HL-60/S4 (cell line): Measurements from ENCODE around the gene ZDHHC15.
"Not testable (repeated sequence)": the region's sequence is repeated elsewhere in the genome, so short reads cannot be mapped to it uniquely, and the experiment has no call there.

Experiments used
- in situ Hi-C: fragments of 300-500 bp; cut with MboI; formaldehyde crosslinking; loops from 2 replicates; pipeline ENCODE4 v1.14.3; 2022; ENCODE audit warnings: low sequenced_read_pairs

ZDHHC15 gene, protein sequence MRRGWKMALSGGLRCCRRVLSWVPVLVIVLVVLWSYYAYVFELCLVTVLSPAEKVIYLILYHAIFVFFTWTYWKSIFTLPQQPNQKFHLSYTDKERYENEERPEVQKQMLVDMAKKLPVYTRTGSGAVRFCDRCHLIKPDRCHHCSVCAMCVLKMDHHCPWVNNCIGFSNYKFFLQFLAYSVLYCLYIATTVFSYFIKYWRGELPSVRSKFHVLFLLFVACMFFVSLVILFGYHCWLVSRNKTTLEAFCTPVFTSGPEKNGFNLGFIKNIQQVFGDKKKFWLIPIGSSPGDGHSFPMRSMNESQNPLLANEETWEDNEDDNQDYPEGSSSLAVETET

DNA sequence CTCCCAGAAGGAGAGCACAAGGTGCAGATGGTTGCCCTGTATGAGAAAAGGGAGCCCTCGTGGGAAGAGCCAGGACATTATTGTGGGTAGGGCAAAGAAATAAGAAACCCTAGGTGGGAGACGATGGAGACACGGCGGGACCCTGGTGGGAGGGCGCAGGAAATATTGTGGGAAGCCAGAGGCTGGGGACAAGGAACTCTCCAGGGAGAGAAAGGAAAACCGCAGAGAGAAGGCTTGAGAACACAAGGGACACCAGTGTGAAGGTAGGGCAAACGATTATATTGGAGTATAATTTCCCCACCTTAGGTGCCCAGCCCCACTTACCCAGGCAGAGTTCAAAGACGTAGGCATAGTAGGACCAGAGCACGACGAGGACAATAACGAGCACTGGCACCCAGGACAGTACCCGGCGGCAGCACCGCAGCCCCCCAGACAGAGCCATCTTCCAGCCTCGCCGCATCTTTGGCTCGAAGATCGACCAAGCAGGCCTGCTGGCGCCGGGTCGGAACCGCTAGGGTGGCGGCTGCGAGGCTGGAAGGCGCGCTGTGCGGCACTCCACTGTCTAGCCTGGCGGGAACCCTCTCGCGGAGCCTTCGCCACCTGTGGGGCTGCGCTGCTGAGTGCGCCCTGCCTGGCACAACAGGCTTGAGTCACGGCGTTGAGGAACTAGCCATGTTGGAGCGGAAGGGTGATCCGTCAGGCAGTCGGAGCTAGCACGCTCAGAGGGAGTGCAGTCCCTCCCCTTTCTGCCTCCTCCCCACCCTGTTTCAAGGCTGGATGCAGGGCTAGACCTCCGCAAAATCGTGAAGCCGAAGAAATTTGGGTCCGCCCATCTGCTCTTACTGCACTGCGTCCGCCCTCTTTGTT lies at the start of gene ZDHHC15:
TSS of gene ZDHHC15 (minus strand) at position 473 of the 867 bp plus-strand sequence. CDS start at position 460, 13 bp downstream.
- in situ Hi-C loops = no loop called here

DNA sequence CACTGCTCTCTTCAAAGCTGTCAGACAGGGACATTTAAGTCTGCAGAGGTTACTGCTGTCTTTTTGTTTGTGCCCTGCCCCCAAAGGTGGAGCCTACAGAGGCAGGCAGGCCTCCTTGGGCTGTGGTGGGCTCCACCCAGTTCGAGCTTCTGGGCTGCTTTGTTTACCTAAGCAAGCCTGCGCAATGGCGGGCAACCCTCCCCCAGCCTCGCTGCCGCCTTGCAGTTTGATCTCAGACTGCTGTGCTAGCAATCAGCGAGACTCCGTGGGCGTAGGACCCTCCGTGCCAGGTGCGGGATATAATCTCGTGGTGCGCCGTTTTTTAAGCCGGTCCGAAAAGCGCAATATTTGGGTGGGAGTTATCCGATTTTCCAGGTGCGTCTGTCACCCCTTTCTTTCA lies 37.7 kb upstream of the ZDHHC15 start:
- in situ Hi-C loops = not testable (repeated sequence)

DNA sequence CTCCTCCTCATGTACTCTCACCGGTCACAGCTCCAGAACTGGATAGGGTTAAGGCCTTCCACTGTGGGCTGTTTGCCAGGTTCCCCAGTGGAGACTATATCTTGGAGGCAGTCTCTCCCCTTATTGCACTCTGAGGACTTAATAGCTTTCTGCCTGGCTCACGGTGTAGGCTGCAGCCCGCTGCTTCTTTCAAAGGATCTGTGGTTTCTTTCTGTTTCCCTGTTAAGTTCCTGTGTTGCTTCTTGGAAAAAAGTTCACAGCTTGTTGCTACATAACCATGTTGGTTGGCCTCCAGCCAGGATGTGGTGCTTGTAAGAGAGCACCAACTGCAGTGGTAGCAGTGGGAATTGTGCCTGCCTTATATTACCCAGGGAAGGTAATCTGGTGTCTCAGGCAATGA lies 24.9 kb upstream of the ZDHHC15 start:
- in situ Hi-C loops = no loop called here

DNA sequence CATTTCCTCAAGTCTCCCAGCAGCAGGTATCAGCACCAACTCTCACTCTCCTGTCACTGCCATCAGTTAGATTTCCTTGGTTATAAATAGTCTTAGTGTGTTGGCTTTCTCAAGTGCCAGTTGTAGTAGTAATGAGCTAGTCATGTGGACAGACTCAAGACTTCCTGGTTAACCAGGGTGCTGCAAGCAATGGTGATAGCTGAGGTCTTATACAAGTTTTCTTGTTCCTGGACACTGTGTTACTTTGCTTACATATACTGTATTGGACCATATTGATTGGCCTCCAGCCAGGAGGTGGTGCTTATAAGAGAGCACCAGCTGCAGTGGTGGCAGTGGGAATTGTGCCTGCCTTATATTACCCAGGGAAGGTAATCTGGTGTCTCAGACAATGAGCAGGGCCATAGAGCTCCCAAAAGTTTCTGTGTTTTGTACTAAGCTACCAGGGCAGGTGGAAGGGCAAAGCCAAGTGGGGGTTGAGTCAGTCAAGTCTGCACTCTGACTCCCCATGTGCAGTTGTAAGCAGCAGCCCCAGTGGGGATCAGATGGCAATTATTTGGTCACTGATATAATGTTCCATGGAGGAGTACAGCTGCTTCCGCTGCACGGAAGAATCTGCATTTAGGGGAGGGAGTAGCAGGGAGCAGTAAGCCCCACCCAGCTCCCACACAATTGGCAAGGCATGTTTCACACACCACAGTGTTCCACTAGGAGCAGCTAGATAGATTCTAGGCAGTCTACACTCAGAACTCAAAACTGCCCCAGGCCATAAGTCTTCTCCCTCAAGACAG lies 24.1 kb upstream of the ZDHHC15 start:
- in situ Hi-C loops = no loop called here

DNA sequence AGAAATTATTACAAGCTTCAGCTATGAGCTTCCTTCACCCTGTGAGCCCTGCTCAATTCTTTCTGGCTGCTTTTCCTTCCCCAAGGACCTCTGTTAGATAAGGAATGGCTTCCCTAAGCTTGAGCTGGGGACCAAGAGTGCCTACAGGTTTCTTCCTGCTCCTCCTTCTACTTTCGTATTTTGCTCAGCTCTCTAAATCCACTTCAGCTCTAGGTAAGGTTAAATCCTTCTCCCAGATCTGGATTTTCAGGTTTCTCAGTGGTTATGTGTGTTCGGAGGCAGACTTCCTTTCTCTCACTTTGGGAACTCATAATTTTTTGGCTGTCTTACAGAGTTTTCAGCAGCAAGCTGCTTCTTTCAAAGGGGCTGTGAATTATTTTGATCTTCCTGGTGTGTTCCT lies 21.9 kb upstream of the ZDHHC15 start:
- in situ Hi-C loops = no loop called here

DNA sequence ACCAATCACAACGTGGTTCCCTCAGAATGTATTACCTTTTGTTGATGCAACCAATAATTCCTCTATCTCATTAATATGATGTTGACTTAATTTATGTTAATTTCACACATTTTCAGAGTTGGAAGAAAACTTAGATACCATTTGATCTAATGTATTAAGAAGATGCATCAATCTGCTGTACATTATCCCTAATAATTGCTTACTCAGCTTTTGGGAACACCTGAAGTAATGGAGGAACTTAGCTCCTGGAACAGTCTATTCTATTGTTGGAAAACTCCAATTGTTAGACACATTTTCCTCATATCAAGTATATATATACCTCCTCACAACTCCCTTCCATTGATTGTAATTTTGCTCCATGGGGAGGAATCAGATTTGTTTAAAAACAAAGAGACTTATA lies 38.9 kb downstream of the ZDHHC15 start:
- in situ Hi-C loops = no loop called here

DNA sequence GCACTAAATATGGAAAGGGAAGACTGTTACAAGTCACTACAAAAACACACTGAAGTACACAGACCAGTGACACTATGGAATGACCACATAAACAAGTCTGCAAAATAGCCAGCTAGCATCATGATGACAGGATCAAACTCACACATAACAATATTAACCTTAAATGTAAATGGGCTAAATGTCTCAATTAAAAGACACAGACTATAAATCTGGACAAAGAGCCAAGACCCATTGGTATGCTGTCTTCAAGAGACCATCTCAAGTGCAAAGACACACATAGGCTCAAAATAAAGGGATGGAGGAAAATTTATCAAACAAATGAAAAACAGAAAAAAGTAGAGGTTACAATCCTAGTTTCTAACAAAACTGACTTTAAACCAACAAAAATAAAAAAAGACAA lies 61.1 kb downstream of the ZDHHC15 start:
- in situ Hi-C loops = not testable (repeated sequence)

DNA sequence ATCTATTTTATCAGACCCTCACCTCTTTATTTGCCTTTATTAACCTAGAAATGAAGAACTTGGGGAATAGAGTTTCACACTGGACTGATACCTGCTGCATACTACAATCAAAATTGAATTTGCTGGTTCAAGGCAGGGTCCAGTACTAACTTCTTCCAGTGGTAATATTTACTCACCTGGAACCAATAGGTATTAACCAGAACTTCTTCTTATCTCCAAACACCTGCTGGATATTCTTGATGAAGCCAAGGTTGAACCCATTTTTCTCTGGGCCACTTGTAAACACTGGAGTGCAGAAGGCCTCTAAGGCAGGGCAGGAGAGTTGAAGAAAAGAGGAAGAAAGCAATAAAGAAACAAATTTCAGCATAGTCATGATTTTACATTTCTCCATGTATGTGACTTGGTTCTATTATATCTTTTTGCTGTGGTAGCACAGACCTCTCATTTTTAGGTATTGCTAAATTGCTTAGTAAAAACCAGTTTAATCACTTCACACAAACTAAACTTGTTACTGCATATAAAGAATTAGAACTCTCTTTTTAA lies 101.1 kb downstream of the ZDHHC15 start:
- in situ Hi-C loops = no loop called here

DNA sequence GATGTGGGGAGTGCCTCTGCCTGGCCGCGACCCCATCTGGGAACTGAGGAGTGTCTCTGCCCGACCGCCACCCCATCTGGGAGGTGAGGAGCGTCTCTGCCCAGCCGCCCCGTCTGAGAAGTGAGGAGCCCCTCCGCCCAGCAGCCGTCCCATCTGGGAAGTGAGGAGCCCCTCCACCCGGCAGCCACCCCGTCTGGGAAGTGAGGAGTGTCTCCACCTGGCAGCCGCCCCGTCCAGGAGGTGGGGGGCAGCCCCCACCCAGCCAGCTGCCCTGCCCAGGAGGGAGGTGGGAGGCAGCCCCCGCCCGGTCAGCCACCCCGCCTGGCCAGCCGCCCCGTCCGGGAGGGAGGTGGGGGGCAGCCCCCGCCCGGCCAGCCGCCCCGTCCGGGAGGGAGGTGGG lies 115.7 kb downstream of the ZDHHC15 start:
- in situ Hi-C loops = not testable (repeated sequence)

DNA sequence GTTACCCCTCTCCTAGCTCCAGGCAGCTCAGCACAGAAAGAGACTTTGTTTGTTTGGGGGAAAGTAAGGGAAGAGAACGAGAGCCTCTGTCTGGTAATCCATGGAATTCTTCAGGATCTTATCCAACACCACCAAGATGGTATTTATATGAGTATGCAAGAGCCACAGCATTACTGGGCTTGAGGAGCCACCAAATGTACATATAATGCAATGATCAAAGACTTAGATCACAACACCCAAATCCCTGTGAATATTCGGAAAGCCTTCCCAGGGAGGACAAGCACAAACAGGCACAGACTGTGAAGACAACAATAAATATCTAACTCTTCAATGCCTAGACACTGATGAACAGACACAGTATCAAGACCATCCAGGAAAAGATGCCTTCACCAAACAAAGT lies 132.4 kb downstream of the ZDHHC15 start:
- in situ Hi-C loops = no loop called here

DNA sequence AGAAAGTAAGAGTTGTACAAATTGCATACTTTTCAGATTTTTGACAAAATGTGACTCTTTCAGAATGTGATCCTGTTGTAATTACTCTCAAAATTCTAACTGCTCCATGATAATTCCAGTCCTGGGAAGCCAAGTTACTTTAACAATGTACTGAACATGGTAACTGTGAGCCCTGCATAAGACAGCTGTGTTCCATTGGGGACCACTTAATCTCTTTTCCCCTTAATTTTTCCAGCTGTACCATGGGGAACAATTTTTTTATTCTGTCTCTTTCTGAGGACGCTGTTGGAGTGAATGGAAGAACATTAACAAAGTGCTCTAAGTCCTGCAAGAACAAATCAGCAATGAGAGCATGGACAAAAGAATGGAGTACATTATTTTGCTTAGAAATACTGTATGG lies 153.1 kb downstream of the ZDHHC15 start:
- in situ Hi-C loops = no loop called here

DNA sequence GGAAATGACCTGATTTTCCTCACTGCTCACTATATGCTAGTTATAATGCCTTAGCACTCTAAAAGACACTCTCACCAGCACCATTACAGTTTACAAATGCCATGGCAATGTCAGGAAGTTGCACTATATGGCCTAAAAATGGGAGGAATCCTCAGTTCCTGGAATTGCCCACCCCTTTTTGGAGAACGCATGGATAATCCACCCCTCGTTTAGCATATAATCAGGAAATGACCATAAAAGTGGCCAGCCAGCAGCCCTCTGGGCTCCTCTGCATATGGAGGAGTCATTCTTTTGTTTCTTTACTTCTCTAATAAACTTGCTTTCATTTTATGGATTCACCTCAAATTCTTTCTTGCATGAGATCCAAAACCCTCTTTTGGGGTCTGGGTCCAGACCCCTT lies 156.0 kb downstream of the ZDHHC15 start:
- in situ Hi-C loops = no loop called here

DNA sequence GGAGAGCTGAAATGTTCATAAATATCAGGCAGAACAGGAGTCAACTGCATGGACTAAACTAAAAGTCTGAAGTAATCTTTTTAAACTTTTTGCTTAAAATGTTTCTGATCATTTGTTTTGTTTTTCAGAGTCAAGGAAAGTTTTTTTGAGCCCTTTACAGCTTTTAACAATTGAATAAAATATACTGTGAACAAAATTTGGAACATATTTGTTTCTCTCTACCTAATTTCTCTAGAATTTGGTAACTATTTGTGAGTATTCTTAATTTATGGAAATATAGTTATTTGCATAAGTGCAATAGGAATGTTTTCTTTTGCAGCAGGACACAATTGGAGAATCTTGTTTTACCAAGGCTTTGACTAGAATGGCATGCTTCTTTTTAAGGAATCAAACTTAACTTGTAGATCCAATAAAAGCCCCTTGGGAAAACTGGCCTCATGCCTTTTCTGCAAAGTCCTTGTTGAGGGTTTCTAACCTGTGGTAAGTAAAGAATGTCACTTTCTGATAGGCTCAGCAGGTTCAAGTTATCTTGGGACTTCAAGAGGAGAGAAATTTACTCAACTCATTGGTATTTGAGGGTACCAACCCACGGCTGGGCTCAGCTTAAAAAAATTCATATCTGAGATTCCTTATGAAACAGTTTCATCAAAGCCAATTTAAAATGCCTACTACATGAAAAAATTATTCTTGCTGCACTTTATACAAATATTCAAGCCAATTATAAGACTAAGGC lies 157.4 kb downstream of the ZDHHC15 start:
- in situ Hi-C loops = no loop called here

DNA sequence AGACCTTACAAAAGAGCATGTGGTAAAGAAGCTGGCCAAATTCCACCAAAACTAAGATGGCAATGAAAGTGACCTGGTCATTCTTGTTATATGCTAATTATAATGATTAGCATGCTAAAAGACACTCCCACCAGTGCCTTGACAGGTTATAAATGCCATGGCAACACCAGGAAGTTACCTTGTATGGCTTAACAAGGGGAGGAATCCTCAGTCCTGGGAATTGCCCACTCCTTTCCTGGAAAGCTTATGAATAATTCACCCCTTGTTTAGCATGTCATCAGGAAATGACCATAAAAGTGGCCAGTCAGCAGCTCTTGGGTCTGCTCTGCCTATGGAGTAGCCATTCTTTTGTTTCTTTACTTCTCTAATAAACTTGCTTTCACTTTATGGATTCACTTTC lies 161.0 kb downstream of the ZDHHC15 start:
- in situ Hi-C loops = no loop called here

DNA sequence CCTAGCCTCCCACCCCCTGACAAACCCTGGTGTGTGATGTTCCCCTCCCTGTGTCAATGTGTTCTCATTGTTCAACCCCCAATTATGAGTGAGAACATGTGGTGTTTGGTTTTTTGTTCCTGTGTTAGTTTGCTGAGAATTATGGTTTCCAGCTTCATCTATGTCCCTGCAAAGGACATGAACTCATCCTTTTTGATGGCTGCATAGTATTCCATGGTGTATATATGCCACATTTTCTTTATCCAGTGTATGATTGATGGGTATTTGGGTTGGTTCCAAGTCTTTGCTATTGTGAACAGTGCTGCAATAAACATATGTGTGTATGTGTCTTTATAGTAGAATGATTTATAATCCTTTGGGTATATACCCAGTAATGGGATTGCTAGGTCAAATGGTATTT lies 174.2 kb downstream of the ZDHHC15 start:
- in situ Hi-C loops = not testable (repeated sequence)

DNA sequence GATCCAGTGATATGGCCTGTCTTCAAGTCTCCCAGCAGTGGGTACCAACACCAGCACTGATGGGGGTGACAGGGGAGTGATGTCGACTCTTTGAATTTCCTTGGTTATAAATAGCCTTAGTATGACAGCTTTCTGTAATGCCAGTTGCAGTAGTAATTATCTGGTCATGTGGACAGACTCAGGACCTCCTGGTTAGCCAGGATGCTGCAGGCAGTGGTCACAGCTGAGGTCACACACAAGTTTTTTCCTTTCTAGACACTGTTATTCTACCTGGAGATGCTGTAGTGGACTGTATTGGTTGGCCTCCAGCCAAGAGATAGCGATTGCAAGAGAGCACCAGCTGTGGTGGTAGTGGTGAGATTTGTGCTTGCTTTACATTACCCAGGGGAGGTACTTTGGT lies 185.3 kb downstream of the ZDHHC15 start:
- in situ Hi-C loops = no loop called here

DNA sequence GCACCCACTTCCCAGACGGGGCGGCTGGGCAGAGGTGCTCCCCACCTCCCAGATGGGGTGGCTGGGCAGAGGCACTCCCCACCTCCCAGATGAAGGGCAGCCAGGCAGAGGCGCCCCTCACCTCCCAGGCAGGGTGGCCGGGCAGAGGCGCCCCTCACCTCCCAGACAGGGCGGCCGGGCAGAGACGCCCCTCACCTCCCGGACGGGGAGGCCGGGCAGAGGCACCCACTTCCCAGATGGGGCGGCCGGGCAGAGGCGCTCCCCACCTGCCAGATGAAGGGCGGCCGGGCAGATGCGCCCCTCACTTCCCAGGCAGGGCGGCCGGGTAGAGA lies 187.7 kb downstream of the ZDHHC15 start:
- in situ Hi-C loops = no loop called here

DNA sequence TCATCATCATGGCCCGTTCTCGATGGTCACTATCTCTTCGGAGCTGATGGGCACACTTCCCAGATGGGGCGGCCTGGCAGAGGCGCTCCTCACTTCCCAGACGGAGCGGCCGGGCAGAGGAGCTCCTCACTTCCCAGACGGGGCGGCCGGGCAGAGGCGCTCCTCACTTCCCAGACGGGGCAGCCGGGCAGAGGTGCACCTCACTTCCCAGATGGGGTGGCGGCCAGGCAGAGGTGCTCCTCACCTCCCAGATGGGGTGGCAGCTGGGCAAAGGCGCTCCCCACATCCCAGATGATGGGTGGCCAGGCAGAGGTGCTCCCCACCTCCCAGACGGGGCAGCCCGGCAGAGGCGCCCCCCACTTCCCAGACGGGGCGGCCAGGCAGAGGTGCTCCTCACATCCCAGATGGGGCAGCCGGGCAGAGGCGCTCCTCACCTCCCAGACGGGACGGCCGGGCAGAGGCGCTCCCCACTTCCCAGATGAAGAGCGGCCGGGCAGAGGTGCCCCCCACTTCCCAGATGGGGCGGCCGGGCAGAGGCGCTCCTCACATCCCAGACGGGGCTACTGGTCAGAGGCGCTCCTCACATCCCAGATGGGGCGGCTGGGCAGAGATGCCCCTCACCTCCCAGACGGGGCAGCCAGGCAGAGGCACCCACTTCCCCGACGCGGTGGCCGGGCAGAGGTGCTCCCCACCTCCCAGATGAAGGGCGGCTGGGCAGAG lies 188.3 kb downstream of the ZDHHC15 start:
- in situ Hi-C loops = not testable (repeated sequence)

DNA sequence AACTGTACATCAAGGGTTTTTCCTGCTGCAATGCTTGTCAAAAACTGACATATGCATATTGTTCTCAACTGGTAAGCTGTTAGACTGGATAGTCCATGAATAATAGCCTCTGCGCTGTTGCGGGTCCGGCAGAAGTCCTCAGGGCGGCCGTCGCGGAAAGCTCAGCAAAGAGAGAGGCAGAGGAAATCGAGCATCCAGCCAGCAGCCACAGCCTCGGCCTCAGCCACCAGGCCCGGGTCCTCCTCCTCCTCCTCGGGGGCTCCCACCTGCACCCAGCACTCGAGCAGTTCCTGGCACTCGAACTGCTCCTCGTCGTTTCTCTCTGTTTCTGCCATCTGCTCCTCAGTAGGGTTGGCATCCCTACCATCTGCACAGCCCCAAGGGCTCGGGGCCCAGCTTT lies 195.2 kb downstream of the ZDHHC15 start:
- in situ Hi-C loops = no loop called here
